Neural cell (in vitro differentiated cells): ENCODE data around the gene UBA1. TPM values are rescaled to one million over a fixed set of nuclear protein-coding genes. Genes with fewer than 3 reads are reported as not detected.

ENCODE experiments used
- H2AFZ ChIP-seq: fragments of 200-600, 300-800 bp; sonication (generic), shearing (Covaris generic); 2 replicates; pipeline ENCODE4 v1.6.0; 2014; ENCODE audit warnings: low read depth, mild to moderate bottlenecking, antibody characterized with exemption, low read length, moderate library complexity
- H3F3A ChIP-seq: fragments of 200-600 bp; shearing (Covaris generic); 2 replicates; pipeline ENCODE4 v1.6.1; 2016; ENCODE audit warnings: mild to moderate bottlenecking, moderate library complexity, mixed read lengths, antibody characterized with exemption, low read length; ENCODE audit not compliant: insufficient read depth, poor library complexity, severe bottlenecking
- H3K27ac ChIP-seq: fragments of 200-600, 300-800 bp; sonication (generic), shearing (Covaris generic); 2 replicates; pipeline ENCODE4 v1.5.1; 2014; ENCODE audit warnings: mild to moderate bottlenecking, low read length, moderate library complexity
- H3K27me3 ChIP-seq: fragments of 300-800, 200-600 bp; sonication (generic), shearing (Covaris generic); 2 replicates; pipeline ENCODE4 v1.6.0; 2014; ENCODE audit warnings: mild to moderate bottlenecking, low read depth, low read length, moderate library complexity; ENCODE audit not compliant: insufficient read depth
- H3K36me3 ChIP-seq: fragments of 300-800, 200-600 bp; sonication (generic), shearing (Covaris generic); 2 replicates; pipeline ENCODE4 v1.5.1; 2014; ENCODE audit warnings: mild to moderate bottlenecking, antibody characterized with exemption, low read length, moderate library complexity; ENCODE audit not compliant: insufficient read depth
- H3K4me2 ChIP-seq: fragments of 300-800, 200-600 bp; sonication (generic), shearing (Covaris generic); 2 replicates; pipeline ENCODE4 v1.6.0; 2014; ENCODE audit warnings: mild to moderate bottlenecking, low read length
- H3K4me3 ChIP-seq: fragments of 300-800, 200-600 bp; sonication (generic), shearing (Covaris generic); 2 replicates; pipeline ENCODE4 v1.5.1; 2014; ENCODE audit warnings: mild to moderate bottlenecking, low read length, moderate library complexity
- H3K79me2 ChIP-seq: fragments of 200-600 bp; shearing (Covaris generic); replicated peaks from 2 replicates; pipeline ENCODE4 v1.6.0; 2014; ENCODE audit warnings: mild to moderate bottlenecking, low read length, moderate library complexity; ENCODE audit not compliant: insufficient read depth
- H3K9ac ChIP-seq: fragments of 300-800, 200-600 bp; sonication (generic), shearing (Covaris generic); 2 replicates; pipeline ENCODE4 v1.6.1; 2016; ENCODE audit warnings: mild to moderate bottlenecking, low read length, mixed read lengths
- H3K9me2 ChIP-seq: fragments of 200-600 bp; shearing (Covaris generic); 2 replicates; pipeline ENCODE4 v1.6.1; 2016; ENCODE audit warnings: mild to moderate bottlenecking, low read length, mixed read lengths; ENCODE audit not compliant: insufficient read depth
- H3K9me3 ChIP-seq: fragments of 200-600, 300-800 bp; sonication (generic), shearing (Covaris generic); 2 replicates; pipeline ENCODE4 v1.6.1; 2016; ENCODE audit warnings: mild to moderate bottlenecking, mixed run types, low read length, moderate library complexity, mixed read lengths
- H4K20me1 ChIP-seq: fragments of 200-600 bp; shearing (Covaris generic); 2 replicates; pipeline ENCODE4 v1.6.1; 2016; ENCODE audit warnings: mild to moderate bottlenecking, mixed run types; ENCODE audit not compliant: insufficient read depth
- CTCF ChIP-seq: fragments of 450-650 bp; IDR thresholded peaks from 2 replicates; pipeline ENCODE4 v1.5.1; 2014; ENCODE audit warnings: antibody characterized with exemption, mild to moderate bottlenecking, moderate library complexity; ENCODE audit not compliant: poor library complexity, severe bottlenecking
- EP300 ChIP-seq: fragments of 450-650 bp; conservative IDR thresholded peaks from 2 replicates; pipeline ENCODE4 v1.6.1; 2014; ENCODE audit warnings: antibody characterized with exemption, mild to moderate bottlenecking, moderate library complexity; ENCODE audit not compliant: poor library complexity, severe bottlenecking
- EZH2 ChIP-seq: fragments of 200-600, 300-800 bp; shearing (Covaris generic), sonication (generic); IDR thresholded peaks from 2 replicates; pipeline ENCODE4 v1.6.1; 2014; ENCODE audit warnings: antibody characterized with exemption, low read length, borderline replicate concordance, mild to moderate bottlenecking; ENCODE audit not compliant: insufficient read depth, poor library complexity, severe bottlenecking
- MXI1 ChIP-seq: fragments of 450-650 bp; conservative IDR thresholded peaks from 2 replicates; pipeline ENCODE4 v1.6.1; 2014; ENCODE audit warnings: antibody characterized with exemption, mild to moderate bottlenecking; ENCODE audit not compliant: poor library complexity, severe bottlenecking
- POLR2AphosphoS5 ChIP-seq: IDR thresholded peaks from 2 replicates; pipeline ENCODE4 v1.6.1; 2012
- RAD21 ChIP-seq: fragments of 450-650 bp; conservative IDR thresholded peaks from 2 replicates; pipeline ENCODE4 v1.6.1; 2014; ENCODE audit warnings: antibody characterized with exemption, mild to moderate bottlenecking, moderate library complexity
- REST ChIP-seq: IDR thresholded peaks from 2 replicates; pipeline ENCODE4 v1.6.1; 2012; ENCODE audit warnings: borderline replicate concordance
- SMC3 ChIP-seq: fragments of 450-650 bp; conservative IDR thresholded peaks from 2 replicates; pipeline ENCODE4 v1.6.1; 2014; ENCODE audit warnings: antibody characterized with exemption, mild to moderate bottlenecking, moderate library complexity; ENCODE audit not compliant: poor library complexity
- TAF1 ChIP-seq: IDR thresholded peaks from 2 replicates; pipeline ENCODE4 v1.6.1; 2012; ENCODE audit warnings: low read depth
- polyA plus RNA-seq: library from polyadenylated mRNA; depleted of rRNA; stranded (reverse); fragments of >200 nt; gene quantifications from 2 replicates; pipeline ENCODE4 v1.2.3, GENCODE V29; 2014

Gene UBA1
- polyA plus RNA-seq, 1 donor from 2014 or later, result 132 TPM

- no peaks in the 10 kb centered on the region for H3K9me3 ChIP-seq
- H3K36me3 ChIP-seq, result no peaks in the 10 kb centered on the region
- no peak overlapping the region for H3K9ac ChIP-seq
- H3K9me2 ChIP-seq, result no peaks in the 10 kb centered on the region
- no peak overlapping the region for H2AFZ ChIP-seq
- H3K79me2 ChIP-seq, result peaks cover 17% of the 10 kb centered on the region
- H3K27me3 ChIP-seq, result no peaks in the 10 kb centered on the region
- no peaks in the 10 kb centered on the region for H4K20me1 ChIP-seq
- H3K27ac ChIP-seq, result no peak overlapping the region
- TF ChIP-seq MXI1, result no peak
- no peak for TF ChIP-seq POLR2AphosphoS5
- TF ChIP-seq SMC3, result no peak
- TF ChIP-seq CTCF, result no peak
- TF ChIP-seq RAD21, result no peak
- H3K4me2 ChIP-seq, result no peak overlapping the region
- no peak overlapping the region for H3K4me3 ChIP-seq
- no peaks in the 10 kb centered on the region for H3F3A ChIP-seq
Observed at GRCh38 chrX:47230136-47230868, 36.7 kb downstream of the UBA1 start.

GRCh38 chrX:47231167-47231566 lies 37.5 kb downstream of the UBA1 start:
- H3K9me3 ChIP-seq, result no peaks in the 10 kb centered on the region
- H3F3A ChIP-seq, result no peaks in the 10 kb centered on the region
- no peaks in the 10 kb centered on the region for H4K20me1 ChIP-seq
- no peak overlapping the region for H3K4me2 ChIP-seq
- H3K4me3 ChIP-seq, result no peak overlapping the region
- H3K9ac ChIP-seq, result no peak overlapping the region
- TF ChIP-seq SMC3, result no peak
- no peak for TF ChIP-seq RAD21
- no peak for TF ChIP-seq EP300
- TF ChIP-seq EZH2, result no peak
- no peak for TF ChIP-seq POLR2AphosphoS5
- no peak for TF ChIP-seq TAF1
- no peaks in the 10 kb centered on the region for H3K36me3 ChIP-seq
- no peaks in the 10 kb centered on the region for H3K9me2 ChIP-seq
- no peak overlapping the region for H3K27ac ChIP-seq
- H3K79me2 ChIP-seq, result peaks cover 25% of the 10 kb centered on the region
- H3K27me3 ChIP-seq, result no peaks in the 10 kb centered on the region
- no peak overlapping the region for H2AFZ ChIP-seq

GRCh38 chrX:47232197-47232802 lies 38.7 kb downstream of the UBA1 start:
- Histone ChIP-seq H4K20me1 (no peaks in the 10 kb centered on the region), H3K4me3 (peak overlapping the region; percentile 83), H3K27me3 (no peaks in the 10 kb centered on the region), H3K27ac (peak overlapping the region; percentile 98), H2AFZ (no peak overlapping the region), H3K9me3 (no peaks in the 10 kb centered on the region), H3K9me2 (no peaks in the 10 kb centered on the region), H3K9ac (peak overlapping the region; percentile 98), H3K36me3 (no peaks in the 10 kb centered on the region), H3K79me2 (peaks cover 37% of the 10 kb centered on the region), H3K4me2 (peak overlapping the region; percentile 70), H3F3A (no peaks in the 10 kb centered on the region)
- TF ChIP-seq RAD21, result no peak
- TF ChIP-seq REST, result no peak
- TF ChIP-seq CTCF, result no peak
- no peak for TF ChIP-seq POLR2AphosphoS5
- no peak for TF ChIP-seq EZH2
- no peak for TF ChIP-seq EP300
- no peak for TF ChIP-seq SMC3
- no peak for TF ChIP-seq MXI1
- TF ChIP-seq TAF1, result no peak
